G401 (cell line): ENCODE data around the gene EHD1. TPM values are rescaled to one million over a fixed set of nuclear protein-coding genes. Genes with fewer than 3 reads are reported as not detected.
"Not testable (repeated sequence)": the region's sequence is repeated elsewhere in the genome, so short reads cannot be mapped to it uniquely, and the experiment has no call there.

Experiments used
- DNase-seq: peaks from one replicate; pipeline ENCODE4 v3.0.0-alpha.2; 2015; ENCODE audit warnings: low spot score
- in situ Hi-C: cut with HindIII; loops from 2 replicates; pipeline ENCODE4 v1.10.0; 2016; ENCODE audit warnings: low sequenced_read_pairs, mixed read lengths
- total RNA-seq: library from RNA; depleted of rRNA; stranded (reverse); fragments of >200 nt; shearing (Covaris generic); gene quantifications from 2 replicates; pipeline ENCODE4 v1.2.3, GENCODE V29; 2014; rRNA removed

EHD1 gene
- total RNA-seq, 1 experiment from 2014 or later, result 32.4 TPM

- in situ Hi-C loops, result no loop called here
- DNase-seq, result no peak
These were observed 60.9 kb downstream of the EHD1 start for GRCh38 chr11:64817476-64817875.

DNA sequence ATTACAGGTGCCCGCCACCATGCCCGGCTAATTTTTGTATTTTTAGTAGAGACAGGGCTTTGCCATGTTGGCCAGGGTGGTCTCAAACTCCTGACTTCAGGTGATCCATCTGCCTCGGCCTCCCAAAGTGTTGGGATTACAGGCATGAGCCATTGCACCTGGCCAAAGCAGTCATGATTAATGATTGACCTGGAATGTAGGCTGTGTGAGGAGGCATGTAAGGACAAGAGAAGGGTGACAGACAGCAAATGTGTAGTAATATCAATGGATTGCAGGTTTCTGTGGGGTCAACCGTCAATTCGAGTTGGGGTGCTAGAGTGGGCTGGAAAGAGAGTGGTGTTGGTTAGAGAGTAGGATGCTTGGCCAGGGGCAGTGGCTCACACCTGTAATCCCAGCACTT, 63.0 kb downstream of the EHD1 start:
- in situ Hi-C loops, result not testable (repeated sequence)

GRCh38 chr11:64814712-64815187, 63.7 kb downstream of the EHD1 start:
- DNase-seq, result no peak
- in situ Hi-C loops, result no loop called here

More for the DNA sequence above, 63.0 kb downstream of the EHD1 start:
- not testable (repeated sequence) for DNase-seq

DNA sequence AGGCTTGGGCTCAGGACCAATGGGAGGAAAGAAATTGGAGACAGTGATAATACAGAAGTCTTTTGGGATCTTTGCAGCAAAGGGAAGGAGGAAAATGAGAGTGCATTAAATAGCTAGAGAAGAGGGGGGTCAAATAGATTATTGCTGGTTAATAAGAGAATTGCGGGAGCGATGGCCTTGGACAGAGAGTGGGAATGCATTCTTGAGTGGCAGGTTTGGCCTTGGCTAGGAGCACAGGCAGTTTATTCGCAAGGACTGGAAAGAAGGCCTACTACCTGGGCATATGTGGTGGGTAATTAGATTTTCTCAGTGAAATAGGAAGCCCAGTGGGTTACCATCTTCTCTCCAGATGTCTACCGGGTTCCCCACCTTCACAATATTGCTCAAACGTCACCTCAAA, 64.6 kb downstream of the EHD1 start:
- in situ Hi-C loops, result no loop called here
- no peak for DNase-seq

DNA sequence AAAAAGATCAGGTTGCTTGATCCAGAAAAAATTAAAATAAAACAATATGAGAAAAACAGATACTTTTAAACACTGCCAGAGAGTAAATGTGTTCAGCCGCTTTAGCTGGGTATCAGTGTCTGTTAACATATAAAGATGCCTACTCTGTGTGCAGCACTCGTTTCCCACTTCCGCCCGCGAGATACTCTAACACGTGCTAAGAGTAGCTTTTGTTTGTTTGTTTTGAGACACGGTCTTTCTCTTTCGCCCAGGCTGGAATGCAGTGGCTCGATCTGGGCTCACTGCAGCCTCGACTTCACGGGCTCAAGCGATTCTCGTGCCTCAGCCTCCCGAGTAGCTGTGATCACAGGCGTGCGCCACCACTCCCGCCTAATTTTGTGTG, 67.5 kb downstream of the EHD1 start:
- in situ Hi-C loops, result no loop called here
- DNase-seq, result no peak

DNA sequence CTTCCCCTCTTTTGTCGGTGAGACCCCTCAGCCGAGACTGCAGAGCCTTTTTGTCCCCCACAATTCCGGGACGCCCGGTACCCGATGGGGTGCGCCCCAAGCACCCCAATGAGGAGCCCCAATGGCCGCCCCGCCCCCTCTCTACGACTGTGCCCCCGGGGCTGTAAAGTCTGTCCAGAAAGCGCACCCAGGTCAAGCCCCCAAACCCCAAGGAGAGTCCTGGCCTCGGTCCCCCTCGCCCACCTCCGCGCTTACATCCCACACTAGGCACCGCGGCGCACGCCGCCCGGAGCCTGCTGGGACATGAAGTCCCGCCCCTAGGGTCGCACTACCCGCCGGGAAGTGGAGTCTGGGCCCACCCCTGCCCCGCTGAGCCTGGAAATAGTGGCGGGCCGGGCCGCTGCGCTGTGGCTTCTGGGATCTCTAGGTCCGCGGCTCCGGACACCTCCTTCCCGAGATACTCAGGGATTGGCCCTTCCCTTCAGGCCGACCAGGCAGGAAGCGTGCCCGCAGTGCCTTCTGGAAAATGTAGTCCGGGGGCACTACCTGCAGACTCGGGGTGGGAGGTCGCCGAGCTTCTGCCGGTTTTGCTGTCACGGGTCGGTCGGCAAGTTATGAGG, 68.0 kb downstream of the EHD1 start, which contains the start of gene MEN1:
Gene MEN1, minus strand, starts transcription at position 281 of the 620 bp plus-strand sequence. CDS start 442 bp downstream, outside the sequence.
- in situ Hi-C loops, result no loop called here
- peak; percentile 97 for DNase-seq

DNA sequence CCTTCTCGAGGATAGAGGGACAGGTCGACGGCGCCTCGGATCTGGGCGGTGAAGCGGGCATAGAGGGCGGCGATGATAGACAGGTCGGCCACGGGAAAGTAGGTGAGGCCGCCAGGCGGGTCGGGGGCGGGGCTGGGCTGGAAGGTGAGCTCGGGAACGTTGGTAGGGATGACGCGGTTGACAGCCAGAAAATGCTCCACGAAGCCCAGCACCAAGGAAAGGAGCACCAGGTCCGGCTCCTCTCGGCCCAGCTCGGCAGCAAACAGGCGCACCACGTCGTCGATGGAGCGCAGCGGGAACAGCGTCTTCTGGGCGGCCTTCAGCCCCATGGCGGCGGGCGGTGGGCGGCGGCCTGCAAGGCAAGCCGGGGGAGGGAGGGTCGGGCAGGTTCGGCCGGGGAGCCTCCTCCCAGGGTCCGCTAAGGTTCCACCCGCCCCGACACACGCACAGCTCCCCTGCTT, 68.6 kb downstream of the EHD1 start:
- no peak for DNase-seq
- in situ Hi-C loops, result no loop called here

GRCh38 chr11:64805481-64805880, 72.9 kb downstream of the EHD1 start:
- no peak for DNase-seq

GRCh38 chr11:64804346-64805210, 73.8 kb downstream of the EHD1 start:
- peak; percentile 32 for DNase-seq
- in situ Hi-C loops, result no loop called here

More at GRCh38 chr11:64805481-64805880, 72.9 kb downstream of the EHD1 start:
- in situ Hi-C loops, result no loop called here

GRCh38 chr11:64803846-64804345, 74.5 kb downstream of the EHD1 start:
- DNase-seq, result no peak
- in situ Hi-C loops, result no loop called here

- peak; percentile 84 for DNase-seq
- in situ Hi-C loops, result no loop called here
These were observed 75.1 kb downstream of the EHD1 start, which contains the start of gene MAP4K2 for GRCh38 chr11:64803158-64803845. Gene MAP4K2, minus strand, starts transcription at chr11:64803214. Its CDS starts 65 bp downstream, at chr11:64803149.

DNA sequence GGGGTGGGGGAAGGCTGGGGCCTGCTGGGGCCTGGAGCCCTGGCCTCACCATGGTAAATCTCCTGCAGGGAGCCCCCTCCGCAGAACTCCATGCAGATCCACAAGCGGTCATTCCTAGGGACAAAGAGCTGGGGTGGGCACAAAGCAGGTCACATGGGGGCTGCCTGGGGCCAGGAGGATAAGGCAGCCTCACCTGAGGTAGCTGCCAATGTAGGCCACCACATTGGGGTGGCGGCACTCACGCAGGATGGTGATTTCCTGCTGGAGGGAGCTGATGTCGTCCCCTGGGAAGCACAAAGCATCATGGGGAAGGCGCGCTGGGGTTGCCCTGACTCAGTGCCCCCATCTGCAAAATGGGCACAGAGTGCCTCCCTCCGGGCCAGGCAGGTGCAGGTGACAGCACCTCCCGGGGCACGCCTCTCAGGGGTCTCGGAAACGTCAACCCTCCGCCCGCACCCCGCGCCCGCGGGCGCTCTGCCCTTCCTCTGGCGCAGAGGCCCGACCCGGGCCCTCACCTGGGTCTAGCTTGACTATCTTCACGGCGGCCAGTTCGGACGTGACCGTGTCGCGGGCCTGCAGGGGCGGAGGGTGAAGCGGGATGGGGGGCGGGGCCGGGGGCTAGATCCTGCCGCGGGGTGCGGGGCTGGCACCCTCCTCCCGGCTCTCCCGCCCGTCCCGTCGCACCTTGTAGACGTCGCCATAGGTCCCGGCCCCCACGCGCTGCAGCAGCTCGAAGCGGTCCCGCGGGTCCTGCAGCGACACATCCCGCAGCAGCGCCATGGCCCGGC, 75.9 kb downstream of the EHD1 start:
- no peak for DNase-seq
- in situ Hi-C loops, result no loop called here

Other genes starting within 250 kb of the EHD1 start
- 16.7 and 24.1 TPM in 2 replicates for gene NRXN2, start 155.4 kb downstream of the EHD1 start, total RNA-seq
- gene RASGRP2, start 134.5 kb downstream of the EHD1 start, total RNA-seq, result 0.62 and 1.9 TPM in 2 replicates
- 8.6 and 11.6 TPM in 2 replicates for gene PYGM, start 118.6 kb downstream of the EHD1 start, total RNA-seq
- 114 and 170 TPM in 2 replicates for gene SF1, start 100.1 kb downstream of the EHD1 start, total RNA-seq
- 24.7 and 26.6 TPM in 2 replicates for gene MAP4K2, start 75.4 kb downstream of the EHD1 start, total RNA-seq
- gene MEN1, start 68.1 kb downstream of the EHD1 start, total RNA-seq, result 12.3 and 13.9 TPM in 2 replicates
- gene CDC42BPG, start 34.0 kb downstream of the EHD1 start, total RNA-seq, result 1.6 and 2.3 TPM in 2 replicates
- gene ATG2A, start 38.6 kb upstream of the EHD1 start, total RNA-seq, result 15.8 and 20.5 TPM in 2 replicates
- 11.7 and 20.5 TPM in 2 replicates for gene PPP2R5B, start 46.1 kb upstream of the EHD1 start, total RNA-seq
- 0.54 and 0.80 TPM in 2 replicates for gene GPHA2, start 57.3 kb upstream of the EHD1 start, total RNA-seq
- gene MAJIN, start 93.5 kb upstream of the EHD1 start, total RNA-seq, result not detected in 2 replicates
- 0.37 and 4.1 TPM in 2 replicates for gene BATF2, start 118.3 kb upstream of the EHD1 start, total RNA-seq
- gene ARL2, start 135.5 kb upstream of the EHD1 start, total RNA-seq, result 175 and 216 TPM in 2 replicates
- gene SNX15, start 148.8 kb upstream of the EHD1 start, total RNA-seq, result 10.1 and 12.8 TPM in 2 replicates
- 52.3 and 52.9 TPM in 2 replicates for gene SAC3D1, start 162.6 kb upstream of the EHD1 start, total RNA-seq
- gene NAALADL1, start 179.9 kb upstream of the EHD1 start, total RNA-seq, result not detected in 2 replicates
- gene CDCA5, start 205.4 kb upstream of the EHD1 start, total RNA-seq, result 59.1 and 71.2 TPM in 2 replicates
- gene ZFPL1, start 205.6 kb upstream of the EHD1 start, total RNA-seq, result 17.7 and 42.6 TPM in 2 replicates
- gene VPS51, start 217.6 kb upstream of the EHD1 start, total RNA-seq, result 212 and 303 TPM in 2 replicates
- gene TM7SF2, start 233.3 kb upstream of the EHD1 start, total RNA-seq, result 23.5 and 39.0 TPM in 2 replicates
- gene ZNHIT2, start 239.1 kb upstream of the EHD1 start, total RNA-seq, result 12.7 and 21.0 TPM in 2 replicates
- 137 and 188 TPM in 2 replicates for gene FAU, start 243.5 kb upstream of the EHD1 start, total RNA-seq
- gene MRPL49, start 243.7 kb upstream of the EHD1 start, total RNA-seq, result 108 and 117 TPM in 2 replicates